ENCODE measurements around the gene HTR5A.

HTR5A gene

GRCh38 chr7:155103839-155104238 lies 33.7 kb downstream of the HTR5A start:
- DNase-seq (ENCODE audit: low read depth), result no peak
- H3K4me3 ChIP-seq (ENCODE audit: low read depth, low read length), result no peak overlapping the region
- no peak for TF ChIP-seq CTCF (IDR thresholded peaks at IDR 0.05; ENCODE audit: low read depth, low read length, missing control alignments)

GRCh38 chr7:155104913-155105312 lies 34.8 kb downstream of the HTR5A start:
- no peak for TF ChIP-seq CTCF (IDR thresholded peaks at IDR 0.05; ENCODE audit: low read depth, low read length, missing control alignments)
- no peak overlapping the region for H3K4me3 ChIP-seq (ENCODE audit: low read depth, low read length)
- DNase-seq (ENCODE audit: low read depth), result no peak

- no peak for DNase-seq (ENCODE audit: low read depth)
- no peak overlapping the region for H3K4me3 ChIP-seq (ENCODE audit: low read depth, low read length)
- TF ChIP-seq CTCF (IDR thresholded peaks at IDR 0.05; ENCODE audit: low read depth, low read length, missing control alignments), result no peak
Observed at GRCh38 chr7:155106356-155106755, 36.2 kb downstream of the HTR5A start.

DNA sequence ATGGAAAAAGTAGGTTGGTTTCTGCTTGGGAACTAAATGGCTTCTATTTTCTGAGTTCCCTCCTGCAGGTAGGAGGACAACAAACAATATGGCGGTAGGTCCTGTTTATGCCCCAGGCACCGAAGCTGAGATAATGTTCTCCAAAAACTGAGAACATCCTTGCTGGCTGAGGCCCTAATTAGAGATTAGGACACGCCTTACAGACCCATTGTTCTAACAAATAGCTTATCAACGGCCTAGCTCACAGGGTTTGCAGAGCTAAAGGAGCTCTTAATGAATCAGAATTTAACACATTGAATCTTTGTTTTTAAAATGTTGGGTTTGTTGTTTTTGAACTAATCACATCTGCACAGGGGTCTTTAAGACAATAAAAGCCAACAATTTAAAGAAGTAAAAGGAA lies 37.0 kb downstream of the HTR5A start:
- H3K4me3 ChIP-seq (ENCODE audit: low read depth, low read length), result no peak overlapping the region
- DNase-seq (ENCODE audit: low read depth), result no peak
- TF ChIP-seq CTCF (IDR thresholded peaks at IDR 0.05; ENCODE audit: low read depth, low read length, missing control alignments), result no peak

DNA sequence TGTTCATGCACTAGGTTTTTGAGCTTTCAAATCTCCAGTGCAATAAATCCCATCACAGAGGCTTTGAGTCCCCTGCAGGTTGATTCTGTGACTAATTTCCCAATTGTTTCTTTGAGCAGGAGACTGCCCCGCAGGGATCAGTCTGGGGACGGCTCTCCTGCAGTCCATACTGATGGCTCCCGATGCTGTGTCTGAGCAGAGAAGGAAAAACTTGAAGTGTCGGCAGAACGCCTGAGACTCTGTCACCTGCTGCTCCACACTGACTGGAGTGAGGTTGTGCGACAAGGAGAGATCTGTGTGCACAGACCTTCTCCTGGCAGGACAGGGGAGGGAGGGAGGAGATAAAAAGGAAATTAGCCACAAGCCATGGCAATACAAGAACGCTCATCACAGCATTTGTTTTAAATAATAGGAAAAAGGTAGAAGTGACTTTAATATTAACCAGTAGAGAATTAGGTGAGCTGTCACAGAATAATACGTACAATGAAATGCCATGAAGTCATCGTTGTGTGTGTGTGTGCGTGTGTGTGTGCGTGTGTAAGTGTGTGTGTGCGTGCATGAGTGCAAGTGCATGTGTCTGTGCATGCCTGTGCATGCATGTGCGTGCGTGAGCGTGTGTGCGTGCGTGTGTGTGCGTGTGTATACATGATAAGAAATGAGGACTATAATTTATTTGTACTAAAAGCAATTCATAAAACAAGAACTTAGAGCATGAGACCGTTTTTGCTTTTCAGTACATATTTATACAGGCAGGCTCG lies 38.2 kb downstream of the HTR5A start:
- TF ChIP-seq CTCF (IDR thresholded peaks at IDR 0.05; ENCODE audit: low read depth, low read length, missing control alignments), result no peak
- no peak overlapping the region for H3K4me3 ChIP-seq (ENCODE audit: low read depth, low read length)
- DNase-seq (ENCODE audit: low read depth), result no peak

DNA sequence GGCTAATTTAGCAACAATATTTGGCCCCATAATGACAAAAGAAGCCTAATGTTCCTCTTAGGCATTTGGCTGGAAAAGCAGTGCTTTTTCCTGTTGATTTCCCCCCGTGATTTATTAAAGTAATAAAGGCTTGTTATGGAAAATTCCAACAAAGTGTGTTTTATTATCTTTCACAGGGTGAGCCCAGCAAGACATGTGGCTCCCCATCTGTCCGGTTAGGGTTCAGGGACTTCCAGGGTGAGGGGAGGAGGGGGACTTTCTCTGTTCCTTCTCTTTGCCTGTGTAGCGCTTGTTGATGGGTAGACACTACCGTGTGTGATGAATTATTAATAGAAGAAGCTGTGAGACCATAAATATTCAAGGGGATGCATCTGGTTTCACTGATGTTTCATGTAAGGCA lies 39.0 kb downstream of the HTR5A start:
- H3K4me3 ChIP-seq (ENCODE audit: low read depth, low read length), result no peak overlapping the region
- DNase-seq (ENCODE audit: low read depth), result no peak
- TF ChIP-seq CTCF (IDR thresholded peaks at IDR 0.05; ENCODE audit: low read depth, low read length, missing control alignments), result no peak

GRCh38 chr7:155115288-155115687 lies 45.2 kb downstream of the HTR5A start:
- no peak for TF ChIP-seq CTCF (IDR thresholded peaks at IDR 0.05; ENCODE audit: low read depth, low read length, missing control alignments)
- no peak for DNase-seq (ENCODE audit: low read depth)
- no peak overlapping the region for H3K4me3 ChIP-seq (ENCODE audit: low read depth, low read length)
